ENCODE results near the gene MAGED1. TPM values are rescaled to one million over a fixed set of nuclear protein-coding genes. Genes with fewer than 3 reads are reported as not detected.
"Not testable (repeated sequence)": the region's sequence is repeated elsewhere in the genome, so short reads cannot be mapped to it uniquely, and the experiment has no call there.

The MAGED1 gene
- polyA plus RNA-seq, 3 donors, result 3.2 to 7.3 (median 4.0) TPM

GRCh38 chrX:51902510-51903050 lies 9.2 kb downstream of the MAGED1 start:
- no peak overlapping the region for H3K4me2 ChIP-seq (replicated peaks; ENCODE audit: extremely low read depth, low read length, poor library complexity, severe bottlenecking)
- Mint-ChIP-seq H3K9me3 (peaks cover 0 to 2% (median 0%) of the 10 kb centered on the region in 7 donors), H3K4me1 (no peaks in the 10 kb centered on the region), H3K36me3 (peaks cover 0 to 21% of the 10 kb centered on the region in 2 donors), H3K4me3 (no peak overlapping the region), H3K27me3 (ENCODE audit: low read depth in 3 of 3) (no peaks in the 10 kb centered on the region), H3K27ac (no peak overlapping the region)
- no peaks in the 10 kb centered on the region for H3K27me3 ChIP-seq (ENCODE audit: control insufficient read depth in 2 of 2, insufficient read depth in 2 of 2, low read length in 2 of 2)
- H4K20me1 ChIP-seq (ENCODE audit: insufficient read depth, low read length), result no peaks in the 10 kb centered on the region
- DNase-seq, result no peak
- WGBS (ENCODE audit: insufficient coverage), result 100% methylated on average over 2 of the region's 5 CpGs
- H3K4me1 ChIP-seq (ENCODE audit: control insufficient read depth in 1 of 2, insufficient read depth in 2 of 2, low read length in 2 of 2), result no peaks in the 10 kb centered on the region
- no peak overlapping the region for H2AFZ ChIP-seq (ENCODE audit: insufficient read depth, low read depth, low read length, poor library complexity, severe bottlenecking)
- no peaks in the 10 kb centered on the region for H3K79me2 ChIP-seq (ENCODE audit: insufficient read depth, low read length)
- no peaks in the 10 kb centered on the region for H3K36me3 ChIP-seq (replicated peaks in 1 of 2; ENCODE audit: control insufficient read depth in 1 of 2, insufficient read depth in 2 of 2, low read length in 2 of 2)
- no peaks in the 10 kb centered on the region for H3K9me3 ChIP-seq (replicated peaks in 1 of 2; ENCODE audit: control insufficient read depth in 1 of 2, insufficient read depth in 1 of 2, low read length in 2 of 2)
- no peak overlapping the region for H3K4me3 ChIP-seq (replicated peaks in 1 of 3; ENCODE audit: low read depth in 2 of 3, low read length in 3 of 3)
- H3K27ac ChIP-seq (ENCODE audit: low read depth in 1 of 2, low read length in 2 of 2), result no peak overlapping the region
- no peak overlapping the region for H3K9ac ChIP-seq (ENCODE audit: insufficient read depth, low read length, poor library complexity, severe bottlenecking)
- intact Hi-C loops (cut with micrococcal nuclease), result no loop called here
- no peak for TF ChIP-seq CTCF (IDR thresholded peaks at IDR 0.05)

- no CpG with 5 or more reads among the region's 3 CpGs for WGBS (ENCODE audit: insufficient coverage)
- H4K20me1 ChIP-seq (ENCODE audit: insufficient read depth, low read length); H3K27me3 ChIP-seq (ENCODE audit: control insufficient read depth in 2 of 2, insufficient read depth in 2 of 2, low read length in 2 of 2); H3K36me3 ChIP-seq (replicated peaks in 1 of 2; ENCODE audit: control insufficient read depth in 1 of 2, insufficient read depth in 2 of 2, low read length in 2 of 2); DNase-seq; H3K27me3 Mint-ChIP-seq (ENCODE audit: low read depth in 3 of 3); H3K4me1 Mint-ChIP-seq; H3K4me2 ChIP-seq (replicated peaks; ENCODE audit: extremely low read depth, low read length, poor library complexity, severe bottlenecking); H3K9me3 Mint-ChIP-seq; H3K4me3 ChIP-seq (replicated peaks in 1 of 3; ENCODE audit: low read depth in 2 of 3, low read length in 3 of 3); H3K27ac ChIP-seq (ENCODE audit: low read depth in 1 of 2, low read length in 2 of 2); H3K9me3 ChIP-seq (replicated peaks in 1 of 2; ENCODE audit: control insufficient read depth in 1 of 2, insufficient read depth in 1 of 2, low read length in 2 of 2); H3K4me1 ChIP-seq (ENCODE audit: control insufficient read depth in 1 of 2, insufficient read depth in 2 of 2, low read length in 2 of 2); intact Hi-C loops (cut with micrococcal nuclease); H2AFZ ChIP-seq (ENCODE audit: insufficient read depth, low read depth, low read length, poor library complexity, severe bottlenecking); H3K9ac ChIP-seq (ENCODE audit: insufficient read depth, low read length, poor library complexity, severe bottlenecking); H3K27ac Mint-ChIP-seq; H3K79me2 ChIP-seq (ENCODE audit: insufficient read depth, low read length); H3K4me3 Mint-ChIP-seq: not testable (repeated sequence)
- peaks cover 0 to 14% of the 10 kb centered on the region in 2 donors for H3K36me3 Mint-ChIP-seq
Observed at GRCh38 chrX:51905152-51905551, 11.7 kb downstream of the MAGED1 start.

All from CD14-positive monocyte (primary cell).